ENCODE results near the gene STOM. TPM values are rescaled to one million over a fixed set of nuclear protein-coding genes. Genes with fewer than 3 reads are reported as not detected.

The STOM gene
- total RNA-seq, 5 donors from 2014 or later (not counting 1 experiment from before 2014, with no cell fraction given): 24.2 to 73.9 (median 57.8) TPM

- H3K27ac Mint-ChIP-seq: no peak overlapping the region
- no peak for DNase-seq
- H3K4me3 Mint-ChIP-seq: no peak overlapping the region
- no peaks in the 10 kb centered on the region for H3K9me3 ChIP-seq
- no peak for ATAC-seq (replicated peaks in 1 of 4)
- no peaks in the 10 kb centered on the region for H3K27me3 Mint-ChIP-seq
- no peaks in the 10 kb centered on the region for H3K9me3 Mint-ChIP-seq
- ChIA-PET POLR2A (no interaction called here), CTCF (no interaction called here)
- no peaks in the 10 kb centered on the region for H3K4me1 ChIP-seq (ENCODE audit: control insufficient read depth in 1 of 2, extremely low read depth in 1 of 2, insufficient read depth in 2 of 2, low read length in 2 of 2)
- peaks cover 38% of the 10 kb centered on the region for H3K36me3 Mint-ChIP-seq
- H3K36me3 ChIP-seq (ENCODE audit: control insufficient read depth in 2 of 2, extremely low read depth in 1 of 2, insufficient read depth in 1 of 2, low read length in 1 of 2): peaks cover 4 to 23% of the 10 kb centered on the region in 2 donors
- no peaks in the 10 kb centered on the region for H3K27me3 ChIP-seq (replicated peaks in 1 of 2; ENCODE audit: control insufficient read depth in 2 of 2, extremely low read depth in 1 of 2, insufficient read depth in 2 of 2, low read length in 1 of 2)
- WGBS (ENCODE audit: insufficient coverage): 92% methylated on average over 5 of the region's 8 CpGs
- H3K4me3 ChIP-seq (ENCODE audit: control insufficient read depth in 1 of 2, extremely low read depth in 1 of 2, low read length in 1 of 2): no peak overlapping the region
- no peaks in the 10 kb centered on the region for H3K4me1 Mint-ChIP-seq
- H3K27ac ChIP-seq (ENCODE audit: low read length): no peak overlapping the region
Observed at GRCh38 chr9:121333950-121334773, 35.9 kb downstream of the STOM start.

- no peak for ATAC-seq (replicated peaks in 1 of 4)
- no peaks in the 10 kb centered on the region for H3K9me3 ChIP-seq
- no peak overlapping the region for H3K4me3 Mint-ChIP-seq
- H3K27me3 ChIP-seq (replicated peaks in 1 of 2; ENCODE audit: control insufficient read depth in 2 of 2, extremely low read depth in 1 of 2, insufficient read depth in 2 of 2, low read length in 1 of 2): no peaks in the 10 kb centered on the region
- peaks cover 4 to 12% of the 10 kb centered on the region in 2 donors for H3K36me3 ChIP-seq (ENCODE audit: control insufficient read depth in 2 of 2, extremely low read depth in 1 of 2, insufficient read depth in 1 of 2, low read length in 1 of 2)
- DNase-seq: no peak
- no peaks in the 10 kb centered on the region for H3K9me3 Mint-ChIP-seq
- POLR2A ChIA-PET: no interaction called here
- H3K4me1 ChIP-seq (ENCODE audit: control insufficient read depth in 1 of 2, extremely low read depth in 1 of 2, insufficient read depth in 2 of 2, low read length in 2 of 2): no peaks in the 10 kb centered on the region
- peak overlapping the region in 1 of 2 donors; percentile 16 for H3K27ac Mint-ChIP-seq
- H3K27me3 Mint-ChIP-seq: no peaks in the 10 kb centered on the region
- H3K4me1 Mint-ChIP-seq: no peaks in the 10 kb centered on the region
- no peak overlapping the region for H3K27ac ChIP-seq (ENCODE audit: low read length)
- H3K36me3 Mint-ChIP-seq: peaks cover 32% of the 10 kb centered on the region
- CTCF ChIA-PET: interaction anchor here (0.6 to 1.2 kb wide), 3 partner anchors 8 to 632 kb away, joined by 3 read pairs; no protein-coding TSS in a partner anchor
- no peak overlapping the region for H3K4me3 ChIP-seq (ENCODE audit: control insufficient read depth in 1 of 2, extremely low read depth in 1 of 2, low read length in 1 of 2)
- WGBS (ENCODE audit: insufficient coverage): 100% methylated on average over 3 of the region's 14 CpGs
Observed at GRCh38 chr9:121331992-121332685, 37.9 kb downstream of the STOM start.

- H3K9me3 ChIP-seq: no peaks in the 10 kb centered on the region
- H3K27ac ChIP-seq (ENCODE audit: low read length): no peak overlapping the region
- Mint-ChIP-seq H3K4me3 (no peak overlapping the region), H3K9me3 (no peaks in the 10 kb centered on the region), H3K27ac (no peak overlapping the region), H3K36me3 (peaks cover 26% of the 10 kb centered on the region), H3K27me3 (no peaks in the 10 kb centered on the region), H3K4me1 (no peaks in the 10 kb centered on the region)
- ChIA-PET CTCF (interaction anchor here in 1 of 2 donors (1.2 kb wide), 1 partner anchor 11 kb away, joined by 3 read pairs; no protein-coding TSS in a partner anchor), POLR2A (no interaction called here)
- H3K27me3 ChIP-seq (replicated peaks in 1 of 2; ENCODE audit: control insufficient read depth in 2 of 2, extremely low read depth in 1 of 2, insufficient read depth in 2 of 2, low read length in 1 of 2): no peaks in the 10 kb centered on the region
- H3K36me3 ChIP-seq (ENCODE audit: control insufficient read depth in 2 of 2, extremely low read depth in 1 of 2, insufficient read depth in 1 of 2, low read length in 1 of 2): peaks cover 4 to 7% of the 10 kb centered on the region in 2 donors
- no peaks in the 10 kb centered on the region for H3K4me1 ChIP-seq (ENCODE audit: control insufficient read depth in 1 of 2, extremely low read depth in 1 of 2, insufficient read depth in 2 of 2, low read length in 2 of 2)
- H3K4me3 ChIP-seq (ENCODE audit: control insufficient read depth in 1 of 2, extremely low read depth in 1 of 2, low read length in 1 of 2): no peak overlapping the region
- 93% methylated on average over 3 of the region's 3 CpGs for WGBS (ENCODE audit: insufficient coverage)
- ATAC-seq (replicated peaks in 1 of 4) (no peak), DNase-seq (no peak)
Observed at GRCh38 chr9:121331549-121331948, 38.5 kb downstream of the STOM start.

GRCh38 chr9:121328876-121329681 is 41.0 kb downstream of the STOM start:
- peaks cover 3 to 4% of the 10 kb centered on the region in 2 donors for H3K36me3 ChIP-seq (ENCODE audit: control insufficient read depth in 2 of 2, extremely low read depth in 1 of 2, insufficient read depth in 1 of 2, low read length in 1 of 2)
- CTCF ChIA-PET: no interaction called here
- Mint-ChIP-seq H3K36me3 (peaks cover 28% of the 10 kb centered on the region), H3K9me3 (no peaks in the 10 kb centered on the region), H3K27me3 (no peaks in the 10 kb centered on the region), H3K4me1 (peaks cover 0 to 5% (median 0%) of the 10 kb centered on the region in 3 donors), H3K27ac (no peak overlapping the region), H3K4me3 (no peak overlapping the region)
- H3K27me3 ChIP-seq (replicated peaks in 1 of 2; ENCODE audit: control insufficient read depth in 2 of 2, extremely low read depth in 1 of 2, insufficient read depth in 2 of 2, low read length in 1 of 2): no peaks in the 10 kb centered on the region
- peaks cover 0 to 6% of the 10 kb centered on the region in 2 experiments for H3K4me1 ChIP-seq (ENCODE audit: control insufficient read depth in 1 of 2, extremely low read depth in 1 of 2, insufficient read depth in 2 of 2, low read length in 2 of 2)
- DNase-seq (no peak), ATAC-seq (replicated peaks in 1 of 4) (no peak)
- POLR2A ChIA-PET: no interaction called here
- no peaks in the 10 kb centered on the region for H3K9me3 ChIP-seq
- WGBS (ENCODE audit: insufficient coverage): 94% methylated on average over 14 of the region's 16 CpGs
- H3K4me3 ChIP-seq (ENCODE audit: control insufficient read depth in 1 of 2, extremely low read depth in 1 of 2, low read length in 1 of 2): no peak overlapping the region
- H3K27ac ChIP-seq (ENCODE audit: low read length): no peak overlapping the region

- H3K4me1 ChIP-seq (ENCODE audit: control insufficient read depth in 1 of 2, extremely low read depth in 1 of 2, insufficient read depth in 2 of 2, low read length in 2 of 2): peaks cover 0 to 6% of the 10 kb centered on the region in 2 experiments
- Mint-ChIP-seq H3K27me3 (no peaks in the 10 kb centered on the region), H3K27ac (no peak overlapping the region), H3K4me3 (no peak overlapping the region), H3K9me3 (no peaks in the 10 kb centered on the region), H3K4me1 (peaks cover 0 to 5% (median 0%) of the 10 kb centered on the region in 3 donors), H3K36me3 (peaks cover 31% of the 10 kb centered on the region)
- POLR2A ChIA-PET: no interaction called here
- DNase-seq: no peak
- 93% methylated on average over 5 of the region's 8 CpGs for WGBS (ENCODE audit: insufficient coverage)
- no peaks in the 10 kb centered on the region for H3K27me3 ChIP-seq (replicated peaks in 1 of 2; ENCODE audit: control insufficient read depth in 2 of 2, extremely low read depth in 1 of 2, insufficient read depth in 2 of 2, low read length in 1 of 2)
- H3K36me3 ChIP-seq (ENCODE audit: control insufficient read depth in 2 of 2, extremely low read depth in 1 of 2, insufficient read depth in 1 of 2, low read length in 1 of 2): peaks cover 3 to 4% of the 10 kb centered on the region in 2 donors
- no peak overlapping the region for H3K27ac ChIP-seq (ENCODE audit: low read length)
- H3K9me3 ChIP-seq: no peaks in the 10 kb centered on the region
- no peak for ATAC-seq (replicated peaks in 1 of 4)
- no peak overlapping the region for H3K4me3 ChIP-seq (ENCODE audit: control insufficient read depth in 1 of 2, extremely low read depth in 1 of 2, low read length in 1 of 2)
- CTCF ChIA-PET: no interaction called here
Observed at GRCh38 chr9:121328476-121328875, 41.6 kb downstream of the STOM start.

- H3K4me1 ChIP-seq (ENCODE audit: control insufficient read depth in 1 of 2, extremely low read depth in 1 of 2, insufficient read depth in 2 of 2, low read length in 2 of 2): peaks cover 0 to 11% of the 10 kb centered on the region in 2 experiments
- H3K27ac ChIP-seq (ENCODE audit: low read length): no peak overlapping the region
- CTCF ChIA-PET: no interaction called here
- Mint-ChIP-seq H3K4me3 (no peak overlapping the region), H3K9me3 (no peaks in the 10 kb centered on the region), H3K27ac (no peak overlapping the region), H3K36me3 (peaks cover 29% of the 10 kb centered on the region), H3K27me3 (no peaks in the 10 kb centered on the region), H3K4me1 (peaks cover 0 to 16% (median 5%) of the 10 kb centered on the region in 3 donors)
- WGBS (ENCODE audit: insufficient coverage): 96% methylated on average over 7 of the region's 11 CpGs
- H3K9me3 ChIP-seq: no peaks in the 10 kb centered on the region
- POLR2A ChIA-PET: no interaction called here
- ATAC-seq (replicated peaks in 1 of 4): no peak
- H3K4me3 ChIP-seq (ENCODE audit: control insufficient read depth in 1 of 2, extremely low read depth in 1 of 2, low read length in 1 of 2): no peak overlapping the region
- no peak for DNase-seq
- peaks cover under 1 to 3% of the 10 kb centered on the region in 2 donors for H3K36me3 ChIP-seq (ENCODE audit: control insufficient read depth in 2 of 2, extremely low read depth in 1 of 2, insufficient read depth in 1 of 2, low read length in 1 of 2)
- no peaks in the 10 kb centered on the region for H3K27me3 ChIP-seq (replicated peaks in 1 of 2; ENCODE audit: control insufficient read depth in 2 of 2, extremely low read depth in 1 of 2, insufficient read depth in 2 of 2, low read length in 1 of 2)
Observed at GRCh38 chr9:121326901-121327613, 43.0 kb downstream of the STOM start.
